Measurements from ENCODE around the gene ALK.

DNA sequence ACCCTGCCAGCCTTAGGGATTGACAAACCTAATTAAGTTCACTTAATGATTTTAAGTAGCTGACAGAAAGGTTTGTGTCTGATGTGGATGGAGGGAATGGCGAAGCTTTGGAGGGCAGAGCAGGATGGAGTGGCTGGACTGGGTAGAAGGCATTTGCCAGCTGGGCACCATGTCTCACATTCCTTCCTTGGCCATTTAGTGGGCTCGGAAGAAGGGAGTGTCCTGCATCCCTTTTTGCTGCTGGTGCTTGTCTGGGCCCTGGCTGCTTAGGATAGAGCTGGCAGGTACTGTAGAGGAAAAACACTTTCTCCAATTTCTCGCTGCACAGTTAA lies 639.5 kb downstream of the ALK start:
- TF ChIP-seq, protein P1, sequence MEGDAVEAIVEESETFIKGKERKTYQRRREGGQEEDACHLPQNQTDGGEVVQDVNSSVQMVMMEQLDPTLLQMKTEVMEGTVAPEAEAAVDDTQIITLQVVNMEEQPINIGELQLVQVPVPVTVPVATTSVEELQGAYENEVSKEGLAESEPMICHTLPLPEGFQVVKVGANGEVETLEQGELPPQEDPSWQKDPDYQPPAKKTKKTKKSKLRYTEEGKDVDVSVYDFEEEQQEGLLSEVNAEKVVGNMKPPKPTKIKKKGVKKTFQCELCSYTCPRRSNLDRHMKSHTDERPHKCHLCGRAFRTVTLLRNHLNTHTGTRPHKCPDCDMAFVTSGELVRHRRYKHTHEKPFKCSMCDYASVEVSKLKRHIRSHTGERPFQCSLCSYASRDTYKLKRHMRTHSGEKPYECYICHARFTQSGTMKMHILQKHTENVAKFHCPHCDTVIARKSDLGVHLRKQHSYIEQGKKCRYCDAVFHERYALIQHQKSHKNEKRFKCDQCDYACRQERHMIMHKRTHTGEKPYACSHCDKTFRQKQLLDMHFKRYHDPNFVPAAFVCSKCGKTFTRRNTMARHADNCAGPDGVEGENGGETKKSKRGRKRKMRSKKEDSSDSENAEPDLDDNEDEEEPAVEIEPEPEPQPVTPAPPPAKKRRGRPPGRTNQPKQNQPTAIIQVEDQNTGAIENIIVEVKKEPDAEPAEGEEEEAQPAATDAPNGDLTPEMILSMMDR (IDR thresholded peaks at IDR 0.05; ENCODE audit: borderline replicate concordance, extremely low read depth, low read length, poor library complexity, severe bottlenecking), result no peak
- no peak for TF ChIP-seq EZH2 (IDR thresholded peaks at IDR 0.05; ENCODE audit: borderline replicate concordance, low read depth, low read length, severe bottlenecking)

Data from DND-41 (cell line).